Trophoblast cell (in vitro differentiated cells and primary cell): ENCODE measurements around the gene DNMT3A.

Source experiments
- DNase-seq, 2 donors: peaks; one replicate each; pipeline ENCODE4 v3.0.0-alpha.2; 2016
- H2AFZ ChIP-seq: 2 replicates; pipeline ENCODE4 v1.6.1; 2013; ENCODE audit warnings: low read length, moderate library complexity, mild to moderate bottlenecking; ENCODE audit not compliant: insufficient read depth, poor library complexity
- H2AK5ac ChIP-seq: 2 replicates; pipeline ENCODE4 v1.6.1; 2013; ENCODE audit warnings: mild to moderate bottlenecking, low read length
- H2BK120ac ChIP-seq: 2 replicates; pipeline ENCODE4 v1.6.1; 2013; ENCODE audit warnings: low read length, mild to moderate bottlenecking, moderate library complexity; ENCODE audit not compliant: insufficient read depth, poor library complexity
- H2BK12ac ChIP-seq: 2 replicates; pipeline ENCODE4 v1.6.1; 2013; ENCODE audit warnings: mild to moderate bottlenecking, low read length, moderate library complexity
- H2BK5ac ChIP-seq: 2 replicates; pipeline ENCODE4 v1.6.1; 2013; ENCODE audit warnings: low read length, low read depth, moderate library complexity, mild to moderate bottlenecking; ENCODE audit not compliant: poor library complexity
- H3K14ac ChIP-seq: 2 replicates; pipeline ENCODE4 v1.6.1; 2013; ENCODE audit warnings: mild to moderate bottlenecking, low read length
- H3K18ac ChIP-seq: 2 replicates; pipeline ENCODE4 v1.6.1; 2013; ENCODE audit warnings: mild to moderate bottlenecking, low read length
- H3K23ac ChIP-seq: 2 replicates; pipeline ENCODE4 v1.6.1; 2013; ENCODE audit warnings: low read length
- H3K27ac ChIP-seq: 2 replicates; pipeline ENCODE4 v1.5.1; 2013; ENCODE audit warnings: low read depth, mild to moderate bottlenecking, inconsistent platforms, low read length, moderate library complexity
- H3K27me3 ChIP-seq: 2 replicates; pipeline ENCODE4 v1.6.1; 2013; ENCODE audit warnings: inconsistent platforms, mild to moderate bottlenecking, low read length, moderate library complexity; ENCODE audit not compliant: insufficient read depth
- H3K36me3 ChIP-seq, 2 experiments: 1 replicate in 1 of 2; 2 replicates in 1 of 2; pipeline ENCODE4 v1.6.1; 2013; ENCODE audit warnings: low read length in 2 of 2, mild to moderate bottlenecking in 2 of 2, moderate library complexity in 1 of 2; ENCODE audit not compliant: insufficient read depth in 2 of 2, control insufficient read depth in 1 of 2
- H3K4ac ChIP-seq: 2 replicates; pipeline ENCODE4 v1.6.1; 2013; ENCODE audit warnings: low read depth, mild to moderate bottlenecking, low read length, moderate library complexity
- H3K4me1 ChIP-seq, 2 experiments: 1 replicate in 1 of 2; 2 replicates in 1 of 2; pipeline ENCODE4 v1.6.1; 2013; ENCODE audit warnings: low read length in 2 of 2, mild to moderate bottlenecking in 2 of 2, moderate library complexity in 1 of 2; ENCODE audit not compliant: insufficient read depth in 2 of 2, control insufficient read depth in 1 of 2
- H3K4me2 ChIP-seq: 2 replicates; pipeline ENCODE4 v1.6.1; 2013; ENCODE audit warnings: inconsistent platforms, mild to moderate bottlenecking, low read length, moderate library complexity
- H3K4me3 ChIP-seq: 2 replicates; pipeline ENCODE4 v1.5.1; 2013; ENCODE audit warnings: mild to moderate bottlenecking, low read depth, low read length, inconsistent platforms
- H3K79me1 ChIP-seq: one replicate; pipeline ENCODE4 v1.6.1; 2013; ENCODE audit warnings: low read length
- H3K79me2 ChIP-seq: 2 replicates; pipeline ENCODE4 v1.6.1; 2013; ENCODE audit warnings: low read length, mild to moderate bottlenecking; ENCODE audit not compliant: control insufficient read depth, insufficient read depth, poor library complexity
- H3K9ac ChIP-seq: 2 replicates; pipeline ENCODE4 v1.6.1; 2013; ENCODE audit warnings: mild to moderate bottlenecking, low read length
- H3K9me3 ChIP-seq: 2 replicates; pipeline ENCODE4 v1.6.1; 2013; ENCODE audit warnings: low read depth, mild to moderate bottlenecking, control low read depth, inconsistent platforms, low read length; ENCODE audit not compliant: insufficient read depth
- H4K12ac ChIP-seq: 2 replicates; pipeline ENCODE4 v1.6.1; 2013; ENCODE audit warnings: low read depth, mild to moderate bottlenecking, low read length, moderate library complexity
- H4K8ac ChIP-seq: 2 replicates; pipeline ENCODE4 v1.6.1; 2013; ENCODE audit warnings: low read depth, mild to moderate bottlenecking, low read length, moderate library complexity
- H4K91ac ChIP-seq: one replicate; pipeline ENCODE4 v1.6.1; 2013; ENCODE audit warnings: low read depth, mild to moderate bottlenecking, low read length, moderate library complexity
- WGBS: extraction: QIAGEN DNeasy Blood & Tissue Kit; methylation state at CpG from one replicate; pipeline ENCODE4 v1.1.7; 2013; ENCODE audit warnings: missing lambda C conversion rate; ENCODE audit not compliant: insufficient read length, insufficient coverage; ENCODE audit errors: extremely low coverage; 5-methylcytosine and 5-hydroxymethylcytosine counted together

DNMT3A gene

GRCh38 chr2:25386971-25387875, 45.5 kb upstream of the DNMT3A start:
- H3K79me2 ChIP-seq: no peaks in the 10 kb centered on the region
- H3K27me3 ChIP-seq: no peaks in the 10 kb centered on the region
- H3K4ac ChIP-seq: no peak overlapping the region
- no peak overlapping the region for H2BK120ac ChIP-seq
- DNase-seq: no peak
- no peak overlapping the region for H3K27ac ChIP-seq
- no peak overlapping the region for H2BK12ac ChIP-seq
- H2AFZ ChIP-seq: no peak overlapping the region
- H3K4me3 ChIP-seq: no peak overlapping the region
- H3K4me1 ChIP-seq: peaks cover 0 to 2% of the 10 kb centered on the region in 2 experiments
- no peak overlapping the region for H3K23ac ChIP-seq
- no peak overlapping the region for H4K91ac ChIP-seq
- H3K79me1 ChIP-seq: no peaks in the 10 kb centered on the region
- H3K9me3 ChIP-seq: peaks cover 1% of the 10 kb centered on the region
- no peak overlapping the region for H4K8ac ChIP-seq
- WGBS: no CpG with 5 or more reads among the region's 19 CpGs
- H4K12ac ChIP-seq: no peak overlapping the region
- H3K4me2 ChIP-seq: no peak overlapping the region
- no peak overlapping the region for H3K18ac ChIP-seq
- no peak overlapping the region for H3K9ac ChIP-seq
- no peak overlapping the region for H2AK5ac ChIP-seq
- H3K36me3 ChIP-seq: no peaks in the 10 kb centered on the region
- no peak overlapping the region for H2BK5ac ChIP-seq
- no peak overlapping the region for H3K14ac ChIP-seq

DNA sequence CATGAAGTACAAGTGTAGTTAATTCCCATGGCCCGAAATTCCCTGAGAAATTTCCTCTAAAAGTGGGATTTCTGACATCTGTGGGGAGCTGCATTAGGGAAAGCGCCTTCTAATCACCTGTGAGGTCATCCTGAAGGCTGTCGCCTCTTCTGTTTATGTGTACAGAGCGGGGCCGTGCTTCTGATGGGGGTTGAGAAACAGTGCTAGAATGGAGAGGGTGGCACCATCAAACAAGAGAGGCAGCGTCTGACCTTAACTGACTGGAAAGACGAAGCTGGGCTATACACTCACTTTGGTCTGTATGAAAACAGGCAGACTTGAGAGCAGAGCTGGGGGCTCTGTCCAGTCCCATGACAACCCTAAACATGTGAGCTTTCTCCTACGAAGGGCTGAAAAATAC, 44.2 kb upstream of the DNMT3A start:
- Histone ChIP-seq H3K18ac (no peak overlapping the region), H3K23ac (no peak overlapping the region), H3K14ac (no peak overlapping the region), H3K4ac (no peak overlapping the region), H3K4me3 (no peak overlapping the region), H3K4me1 (peaks cover 0 to 2% of the 10 kb centered on the region in 2 experiments), H3K9ac (no peak overlapping the region), H2BK12ac (no peak overlapping the region), H2AK5ac (no peak overlapping the region), H4K91ac (no peak overlapping the region), H2AFZ (no peak overlapping the region), H2BK5ac (no peak overlapping the region), H4K8ac (no peak overlapping the region), H3K79me1 (no peaks in the 10 kb centered on the region), H3K4me2 (no peak overlapping the region), H4K12ac (no peak overlapping the region), H3K9me3 (peaks cover 1% of the 10 kb centered on the region), H3K79me2 (no peaks in the 10 kb centered on the region), H3K27ac (no peak overlapping the region), H2BK120ac (no peak overlapping the region), H3K36me3 (no peaks in the 10 kb centered on the region), H3K27me3 (no peaks in the 10 kb centered on the region)
- no peak for DNase-seq
- WGBS: no CpG with 5 or more reads among the region's 8 CpGs

DNA sequence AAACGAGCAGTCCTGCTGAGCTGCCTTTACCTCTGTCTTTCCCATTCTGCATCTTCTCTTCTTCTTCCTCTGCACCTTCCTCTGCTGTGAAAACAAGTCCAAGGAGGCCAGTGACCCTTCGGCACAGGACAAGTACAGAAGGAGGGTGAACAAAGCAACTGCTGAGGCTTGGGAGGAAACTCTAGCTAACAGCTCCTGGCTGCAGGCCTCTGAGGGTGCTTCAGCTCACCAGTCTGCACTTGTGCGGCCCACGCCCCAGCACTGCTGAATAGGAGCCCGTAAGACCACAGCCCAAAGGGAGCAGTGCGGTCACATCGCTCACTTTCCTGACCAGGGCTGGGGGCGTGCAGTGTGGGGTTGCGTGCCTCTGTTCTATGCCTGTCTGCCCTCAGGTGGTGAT, 42.1 kb upstream of the DNMT3A start:
- H2BK5ac ChIP-seq: no peak overlapping the region
- no peak overlapping the region for H2BK12ac ChIP-seq
- no peak overlapping the region for H3K23ac ChIP-seq
- H2AFZ ChIP-seq: no peak overlapping the region
- H3K4me1 ChIP-seq: peaks cover under 1 to 2% of the 10 kb centered on the region in 2 experiments
- H4K91ac ChIP-seq: no peak overlapping the region
- no peaks in the 10 kb centered on the region for H3K79me1 ChIP-seq
- no peaks in the 10 kb centered on the region for H3K36me3 ChIP-seq
- H3K18ac ChIP-seq: no peak overlapping the region
- H2BK120ac ChIP-seq: no peak overlapping the region
- H4K8ac ChIP-seq: no peak overlapping the region
- no peak overlapping the region for H2AK5ac ChIP-seq
- H3K4me3 ChIP-seq: peak overlapping the region; percentile 52
- DNase-seq: no peak
- no peak overlapping the region for H3K27ac ChIP-seq
- H3K9me3 ChIP-seq: peaks cover 2% of the 10 kb centered on the region
- H3K4ac ChIP-seq: no peak overlapping the region
- H3K4me2 ChIP-seq: no peak overlapping the region
- H3K79me2 ChIP-seq: no peaks in the 10 kb centered on the region
- H3K9ac ChIP-seq: no peak overlapping the region
- no peaks in the 10 kb centered on the region for H3K27me3 ChIP-seq
- no CpG with 5 or more reads among the region's 9 CpGs for WGBS
- H3K14ac ChIP-seq: no peak overlapping the region
- no peak overlapping the region for H4K12ac ChIP-seq

DNA sequence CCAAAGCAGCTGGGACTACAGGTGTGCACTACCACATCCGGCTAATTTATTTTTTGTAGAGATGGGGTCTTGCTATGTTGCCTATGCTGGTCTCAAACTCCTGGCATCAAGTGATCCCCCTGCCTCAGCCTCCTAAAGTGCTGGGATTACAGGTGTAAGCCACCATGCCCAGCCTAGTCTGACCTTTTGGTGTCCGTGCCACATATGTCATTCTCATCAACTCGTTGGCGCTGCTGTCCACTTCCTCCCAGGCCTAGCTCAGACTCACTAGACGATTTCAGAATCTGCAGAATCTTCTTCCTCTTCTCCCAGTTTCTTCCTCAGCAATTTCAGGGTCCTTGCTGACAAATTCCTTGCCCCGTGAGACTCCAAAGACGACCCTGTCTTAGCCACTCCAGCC, 39.8 kb upstream of the DNMT3A start:
- no peak overlapping the region for H3K14ac ChIP-seq
- peaks cover 2% of the 10 kb centered on the region for H3K9me3 ChIP-seq
- no peak overlapping the region for H3K9ac ChIP-seq
- H3K4me2 ChIP-seq: no peak overlapping the region
- H3K18ac ChIP-seq: no peak overlapping the region
- WGBS: no CpG with 5 or more reads among the region's 7 CpGs
- DNase-seq: no peak
- H3K79me1 ChIP-seq: peaks cover 3% of the 10 kb centered on the region
- H2BK5ac ChIP-seq: no peak overlapping the region
- no peak overlapping the region for H3K4me3 ChIP-seq
- H3K27ac ChIP-seq: no peak overlapping the region
- H2AFZ ChIP-seq: no peak overlapping the region
- H3K4ac ChIP-seq: no peak overlapping the region
- H3K4me1 ChIP-seq: peaks cover 7 to 10% of the 10 kb centered on the region in 2 experiments
- H4K8ac ChIP-seq: no peak overlapping the region
- no peaks in the 10 kb centered on the region for H3K27me3 ChIP-seq
- no peak overlapping the region for H2BK12ac ChIP-seq
- no peak overlapping the region for H3K23ac ChIP-seq
- H4K91ac ChIP-seq: no peak overlapping the region
- H2BK120ac ChIP-seq: no peak overlapping the region
- no peaks in the 10 kb centered on the region for H3K79me2 ChIP-seq
- H4K12ac ChIP-seq: no peak overlapping the region
- H2AK5ac ChIP-seq: no peak overlapping the region
- H3K36me3 ChIP-seq: no peaks in the 10 kb centered on the region
